AG10803 (cell line): ENCODE measurements around the gene SLC35E3.

Experiments used
- DNase-seq: peaks from one replicate; pipeline ENCODE4 v3.0.0; 2010; ENCODE audit warnings: low read depth
- H3K4me3 ChIP-seq: 2 replicates; pipeline ENCODE4 v1.5.1; 2011; ENCODE audit warnings: mild to moderate bottlenecking, low read length, control low read depth
- CTCF ChIP-seq: conservative IDR thresholded peaks from 2 replicates; pipeline ENCODE4 v1.5.1; 2011; ENCODE audit warnings: mild to moderate bottlenecking, low read length, control low read depth, inconsistent platforms

Gene SLC35E3

GRCh38 chr12:68745904-68746571 lies at the start of gene SLC35E3:
Gene SLC35E3, plus strand, starts transcription at chr12:68746176. Its CDS starts 202 bp downstream, at chr12:68746378.
- DNase-seq = peak; percentile 83
- TF ChIP-seq CTCF = no peak
- H3K4me3 ChIP-seq = peak within 1 kb of the TSS; percentile 89

GRCh38 chr12:68699486-68699885 lies 46.5 kb upstream of the SLC35E3 start:
- TF ChIP-seq CTCF = no peak
- H3K4me3 ChIP-seq = no peak overlapping the region
- DNase-seq = no peak

- TF ChIP-seq CTCF = no peak
- DNase-seq = no peak
- no peak overlapping the region for H3K4me3 ChIP-seq
Measured at GRCh38 chr12:68727776-68728175, 18.2 kb upstream of the SLC35E3 start.

GRCh38 chr12:68733661-68734071 lies 12.3 kb upstream of the SLC35E3 start:
- TF ChIP-seq CTCF = no peak
- H3K4me3 ChIP-seq = no peak overlapping the region
- DNase-seq = peak; percentile 50

- no peak for TF ChIP-seq CTCF
- H3K4me3 ChIP-seq = no peak overlapping the region
- DNase-seq = no peak
Measured at GRCh38 chr12:68739891-68740290, 6.1 kb upstream of the SLC35E3 start.

GRCh38 chr12:68743356-68743755 lies 2.6 kb upstream of the SLC35E3 start:
- TF ChIP-seq CTCF = no peak
- peak; percentile 57 for DNase-seq
- H3K4me3 ChIP-seq = no peak overlapping the region

GRCh38 chr12:68745376-68745903 lies 536 bp upstream of the SLC35E3 start:
- no peak for TF ChIP-seq CTCF
- DNase-seq = no peak
- peak overlapping the region; percentile 89 for H3K4me3 ChIP-seq
